Stimulated activated naive CD8-positive, alpha-beta T cell treated with anti-CD3 and anti-CD28 coated beads, Interleukin-15, Interleukin-2, amounts not matched to agents 100 ng/mL and 50 ng/mL, for 24 hours (primary cell): ENCODE measurements around the gene RASGRF2.
"Not testable (repeated sequence)": the region's sequence is repeated elsewhere in the genome, so short reads cannot be mapped to it uniquely, and the experiment has no call there.

Source experiments
- H3K27ac Mint-ChIP-seq: one replicate; pipeline ENCODE4 v1.8.0; 2021; ENCODE audit warnings: mild to moderate bottlenecking, mixed read lengths
- H3K27me3 Mint-ChIP-seq: one replicate; pipeline ENCODE4 v1.8.0; 2021; ENCODE audit warnings: mixed read lengths
- H3K36me3 Mint-ChIP-seq: one replicate; pipeline ENCODE4 v1.8.0; 2021; ENCODE audit warnings: low read depth, mixed read lengths
- H3K4me1 Mint-ChIP-seq: one replicate; pipeline ENCODE4 v1.8.0; 2021; ENCODE audit warnings: low read depth, mixed read lengths
- H3K4me3 Mint-ChIP-seq: one replicate; pipeline ENCODE4 v1.8.0; 2021; ENCODE audit warnings: mild to moderate bottlenecking, mixed read lengths
- H3K9me3 Mint-ChIP-seq: one replicate; pipeline ENCODE4 v1.8.0; 2021; ENCODE audit warnings: mixed read lengths

The RASGRF2 gene

GRCh38 chr5:81016116-81016515, 56.0 kb downstream of the RASGRF2 start:
- H3K9me3 Mint-ChIP-seq = no peaks in the 10 kb centered on the region
- H3K4me3 Mint-ChIP-seq = no peak overlapping the region
- H3K4me1 Mint-ChIP-seq = peaks cover 76% of the 10 kb centered on the region
- no peak overlapping the region for H3K27ac Mint-ChIP-seq
- no peaks in the 10 kb centered on the region for H3K27me3 Mint-ChIP-seq
- peaks cover 11% of the 10 kb centered on the region for H3K36me3 Mint-ChIP-seq

- H3K4me3 Mint-ChIP-seq = peak overlapping the region; percentile 50
- H3K27me3 Mint-ChIP-seq = no peaks in the 10 kb centered on the region
- peak overlapping the region; percentile 94 for H3K27ac Mint-ChIP-seq
- H3K4me1 Mint-ChIP-seq = peaks cover 85% of the 10 kb centered on the region
- peaks cover 11% of the 10 kb centered on the region for H3K36me3 Mint-ChIP-seq
- no peaks in the 10 kb centered on the region for H3K9me3 Mint-ChIP-seq
These were observed 57.2 kb downstream of the RASGRF2 start for GRCh38 chr5:81017320-81017719.

GRCh38 chr5:81018608-81019007, 58.4 kb downstream of the RASGRF2 start:
- Mint-ChIP-seq H3K4me3 (peak overlapping the region; percentile 61), H3K27ac (peak overlapping the region; percentile 94), H3K36me3 (peaks cover 11% of the 10 kb centered on the region), H3K4me1 (peaks cover 89% of the 10 kb centered on the region)
- not testable (repeated sequence) for H3K27me3 Mint-ChIP-seq, H3K9me3 Mint-ChIP-seq

- Mint-ChIP-seq H3K4me3 (no peak overlapping the region), H3K27ac (peak overlapping the region; percentile 13)
These were observed 59.6 kb downstream of the RASGRF2 start for GRCh38 chr5:81019748-81020147.

GRCh38 chr5:81020478-81021167, 60.5 kb downstream of the RASGRF2 start:
- no peak overlapping the region for H3K27ac Mint-ChIP-seq
- peaks cover 95% of the 10 kb centered on the region for H3K4me1 Mint-ChIP-seq
- no peaks in the 10 kb centered on the region for H3K9me3 Mint-ChIP-seq
- H3K4me3 Mint-ChIP-seq = no peak overlapping the region
- H3K27me3 Mint-ChIP-seq = no peaks in the 10 kb centered on the region
- peaks cover 7% of the 10 kb centered on the region for H3K36me3 Mint-ChIP-seq

More at GRCh38 chr5:81019748-81020147, 59.6 kb downstream of the RASGRF2 start:
- Mint-ChIP-seq H3K36me3 (peaks cover 3% of the 10 kb centered on the region), H3K4me1 (peaks cover 89% of the 10 kb centered on the region), H3K9me3 (no peaks in the 10 kb centered on the region), H3K27me3 (no peaks in the 10 kb centered on the region)

- H3K27me3 Mint-ChIP-seq = no peaks in the 10 kb centered on the region
- no peaks in the 10 kb centered on the region for H3K9me3 Mint-ChIP-seq
- peaks cover 5% of the 10 kb centered on the region for H3K36me3 Mint-ChIP-seq
- no peak overlapping the region for H3K4me3 Mint-ChIP-seq
- peaks cover 92% of the 10 kb centered on the region for H3K4me1 Mint-ChIP-seq
- H3K27ac Mint-ChIP-seq = peak overlapping the region; percentile 2
These were observed 61.3 kb downstream of the RASGRF2 start for GRCh38 chr5:81021486-81021885.

GRCh38 chr5:81021951-81022687, 62.0 kb downstream of the RASGRF2 start:
- H3K36me3 Mint-ChIP-seq = peaks cover 5% of the 10 kb centered on the region
- no peaks in the 10 kb centered on the region for H3K27me3 Mint-ChIP-seq
- H3K9me3 Mint-ChIP-seq = no peaks in the 10 kb centered on the region
- peaks cover 87% of the 10 kb centered on the region for H3K4me1 Mint-ChIP-seq
- no peak overlapping the region for H3K4me3 Mint-ChIP-seq
- no peak overlapping the region for H3K27ac Mint-ChIP-seq

- no peak overlapping the region for H3K27ac Mint-ChIP-seq
- H3K4me1 Mint-ChIP-seq = peaks cover 84% of the 10 kb centered on the region
- H3K4me3 Mint-ChIP-seq = no peak overlapping the region
These were observed 62.5 kb downstream of the RASGRF2 start for GRCh38 chr5:81022688-81023084.

GRCh38 chr5:81023261-81023970, 63.3 kb downstream of the RASGRF2 start:
- Mint-ChIP-seq H3K4me3 (no peak overlapping the region), H3K27me3 (no peaks in the 10 kb centered on the region), H3K4me1 (peaks cover 79% of the 10 kb centered on the region), H3K27ac (no peak overlapping the region), H3K36me3 (peaks cover 9% of the 10 kb centered on the region), H3K9me3 (no peaks in the 10 kb centered on the region)

More at GRCh38 chr5:81022688-81023084, 62.5 kb downstream of the RASGRF2 start:
- no peaks in the 10 kb centered on the region for H3K9me3 Mint-ChIP-seq
- peaks cover 6% of the 10 kb centered on the region for H3K36me3 Mint-ChIP-seq
- H3K27me3 Mint-ChIP-seq = no peaks in the 10 kb centered on the region

GRCh38 chr5:81027481-81028058, 67.4 kb downstream of the RASGRF2 start:
- Mint-ChIP-seq H3K9me3 (peaks cover 15% of the 10 kb centered on the region), H3K27me3 (no peaks in the 10 kb centered on the region), H3K36me3 (peaks cover 18% of the 10 kb centered on the region), H3K4me1 (peaks cover 48% of the 10 kb centered on the region), H3K27ac (no peak overlapping the region), H3K4me3 (no peak overlapping the region)

GRCh38 chr5:81028888-81029287, 68.7 kb downstream of the RASGRF2 start:
- not testable (repeated sequence) for H3K27ac Mint-ChIP-seq, H3K27me3 Mint-ChIP-seq, H3K4me3 Mint-ChIP-seq
- Mint-ChIP-seq H3K36me3 (peaks cover 22% of the 10 kb centered on the region), H3K9me3 (peaks cover 15% of the 10 kb centered on the region), H3K4me1 (peaks cover 38% of the 10 kb centered on the region)

GRCh38 chr5:81029736-81030135, 69.6 kb downstream of the RASGRF2 start:
- Mint-ChIP-seq H3K36me3 (peaks cover 24% of the 10 kb centered on the region), H3K9me3 (peaks cover 15% of the 10 kb centered on the region), H3K4me1 (peaks cover 33% of the 10 kb centered on the region)
- not testable (repeated sequence) for H3K4me3 Mint-ChIP-seq, H3K27ac Mint-ChIP-seq, H3K27me3 Mint-ChIP-seq

GRCh38 chr5:81030236-81031034, 70.3 kb downstream of the RASGRF2 start:
- H3K9me3 Mint-ChIP-seq = peaks cover 15% of the 10 kb centered on the region
- peaks cover 27% of the 10 kb centered on the region for H3K4me1 Mint-ChIP-seq
- H3K36me3 Mint-ChIP-seq = peaks cover 19% of the 10 kb centered on the region
- not testable (repeated sequence) for H3K4me3 Mint-ChIP-seq, H3K27ac Mint-ChIP-seq, H3K27me3 Mint-ChIP-seq

GRCh38 chr5:81035522-81035921, 75.4 kb downstream of the RASGRF2 start:
- peaks cover 5% of the 10 kb centered on the region for H3K4me1 Mint-ChIP-seq
- no peak overlapping the region for H3K4me3 Mint-ChIP-seq
- no peaks in the 10 kb centered on the region for H3K27me3 Mint-ChIP-seq
- H3K36me3 Mint-ChIP-seq = peaks cover 13% of the 10 kb centered on the region
- H3K9me3 Mint-ChIP-seq = peaks cover 14% of the 10 kb centered on the region
- no peak overlapping the region for H3K27ac Mint-ChIP-seq
